ENCODE data around the gene RASA3.
A peak's percentile ranks its signal among the peaks of the same experiment; 100 is the strongest.

The RASA3 gene

DNA sequence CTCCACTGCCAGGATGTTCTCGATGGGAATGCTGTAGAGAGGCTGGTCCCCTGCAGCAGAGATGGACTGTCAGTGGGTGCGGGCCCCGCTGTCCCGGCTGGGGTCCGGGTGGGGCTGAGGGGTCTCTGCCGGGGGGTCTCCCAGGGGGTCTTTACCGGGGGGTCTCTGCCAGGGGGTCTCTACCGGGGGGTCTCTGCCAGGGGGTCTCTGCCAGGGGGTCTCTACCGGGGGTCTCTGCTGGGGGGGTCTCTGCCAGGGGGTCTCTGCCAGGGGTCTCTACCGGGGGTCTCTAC lies 132.9 kb downstream of the RASA3 start:
- no peak for DNase-seq (ENCODE audit: extremely low read depth, low read depth)
- TF ChIP-seq, protein P1, sequence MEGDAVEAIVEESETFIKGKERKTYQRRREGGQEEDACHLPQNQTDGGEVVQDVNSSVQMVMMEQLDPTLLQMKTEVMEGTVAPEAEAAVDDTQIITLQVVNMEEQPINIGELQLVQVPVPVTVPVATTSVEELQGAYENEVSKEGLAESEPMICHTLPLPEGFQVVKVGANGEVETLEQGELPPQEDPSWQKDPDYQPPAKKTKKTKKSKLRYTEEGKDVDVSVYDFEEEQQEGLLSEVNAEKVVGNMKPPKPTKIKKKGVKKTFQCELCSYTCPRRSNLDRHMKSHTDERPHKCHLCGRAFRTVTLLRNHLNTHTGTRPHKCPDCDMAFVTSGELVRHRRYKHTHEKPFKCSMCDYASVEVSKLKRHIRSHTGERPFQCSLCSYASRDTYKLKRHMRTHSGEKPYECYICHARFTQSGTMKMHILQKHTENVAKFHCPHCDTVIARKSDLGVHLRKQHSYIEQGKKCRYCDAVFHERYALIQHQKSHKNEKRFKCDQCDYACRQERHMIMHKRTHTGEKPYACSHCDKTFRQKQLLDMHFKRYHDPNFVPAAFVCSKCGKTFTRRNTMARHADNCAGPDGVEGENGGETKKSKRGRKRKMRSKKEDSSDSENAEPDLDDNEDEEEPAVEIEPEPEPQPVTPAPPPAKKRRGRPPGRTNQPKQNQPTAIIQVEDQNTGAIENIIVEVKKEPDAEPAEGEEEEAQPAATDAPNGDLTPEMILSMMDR (IDR thresholded peaks at IDR 0.05; ENCODE audit: low read depth, low read length): no peak

DNA sequence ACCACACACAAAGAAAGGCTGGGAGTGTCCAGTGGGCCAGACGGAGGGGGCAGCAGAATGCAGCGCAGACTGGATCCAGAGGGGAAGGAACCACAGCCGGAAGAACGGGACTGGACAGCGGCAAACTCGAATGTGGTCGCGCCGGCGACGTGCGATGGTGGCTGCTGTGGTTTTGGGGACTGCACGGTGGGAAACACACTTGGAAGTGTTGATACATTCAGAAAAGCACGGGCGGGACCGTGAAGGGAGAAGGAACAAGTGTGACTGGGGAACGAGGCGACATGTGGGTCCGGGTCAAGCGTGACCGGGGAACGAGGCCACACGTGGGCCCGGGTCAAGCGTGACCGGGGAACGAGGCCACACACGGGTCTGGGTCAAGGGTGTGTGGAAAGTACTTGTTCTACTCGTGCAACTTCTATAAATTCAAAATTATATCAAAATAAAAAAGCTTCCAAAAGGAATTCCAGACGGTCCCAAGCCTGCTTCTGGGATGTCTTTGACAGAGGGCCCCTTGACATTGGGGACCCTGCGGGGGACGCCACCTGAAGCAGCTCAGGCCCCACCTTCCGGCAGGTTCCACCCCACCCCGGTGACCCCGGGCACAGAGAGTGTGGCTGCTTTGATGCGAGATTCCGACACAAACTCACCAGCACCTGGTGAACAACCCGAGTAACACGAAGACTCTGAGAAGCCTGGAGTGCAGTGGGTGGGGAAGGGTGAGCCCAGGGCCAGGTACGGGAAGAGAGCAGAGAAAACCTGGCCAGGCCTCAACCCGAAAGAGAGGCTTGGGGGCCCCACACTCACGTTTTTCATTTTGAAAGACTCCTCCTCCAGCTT lies 133.4 kb downstream of the RASA3 start:
- TF ChIP-seq, protein P1 (IDR thresholded peaks at IDR 0.05; ENCODE audit: low read depth, low read length): no peak
- no peak for DNase-seq (ENCODE audit: extremely low read depth, low read depth)

DNA sequence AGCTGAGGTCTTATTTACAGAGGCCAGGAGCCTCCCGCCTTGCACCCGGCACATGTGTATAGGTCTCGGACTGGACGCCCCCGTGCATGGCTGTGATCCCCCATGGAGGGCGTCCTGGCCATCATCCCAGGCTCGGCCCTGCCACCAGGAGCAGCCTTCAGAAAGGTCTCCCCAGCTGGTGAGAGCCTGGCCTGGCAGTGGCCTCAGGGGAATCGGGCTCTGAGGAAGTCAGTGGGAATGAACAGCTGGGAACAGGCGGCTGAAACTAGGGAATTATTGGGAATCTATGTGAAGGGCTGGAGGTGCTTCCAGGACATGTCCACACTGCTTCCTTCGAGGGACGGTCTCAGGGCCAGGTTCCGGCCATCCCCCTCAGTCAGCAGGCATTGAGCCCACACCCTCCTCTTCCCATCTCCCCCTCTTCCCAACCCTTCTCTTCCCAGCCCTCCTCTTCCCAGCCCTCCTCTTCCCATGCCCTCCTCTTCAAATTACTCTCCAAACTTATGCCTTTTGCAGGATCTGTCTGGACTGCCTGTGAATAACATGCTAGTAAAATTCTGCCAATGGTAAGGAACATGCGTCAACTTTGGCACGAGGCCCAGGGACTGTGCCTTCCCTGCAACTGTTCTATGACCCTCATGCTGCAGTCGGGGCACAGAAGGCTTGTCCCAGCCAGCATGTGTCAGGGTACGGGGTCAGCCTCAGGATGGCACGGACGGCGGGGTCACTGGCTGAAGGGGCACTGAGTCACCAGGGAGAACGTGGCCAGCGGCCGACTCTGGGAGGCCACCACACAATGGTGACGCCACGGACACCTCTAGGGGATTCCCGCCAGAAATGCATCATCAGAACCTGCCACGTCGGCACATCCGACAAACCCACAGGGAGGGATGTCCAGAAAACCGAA lies 134.3 kb downstream of the RASA3 start:
- TF ChIP-seq, protein P1 (IDR thresholded peaks at IDR 0.05; ENCODE audit: low read depth, low read length): no peak
- DNase-seq (ENCODE audit: extremely low read depth, low read depth): peak; percentile 10

DNA sequence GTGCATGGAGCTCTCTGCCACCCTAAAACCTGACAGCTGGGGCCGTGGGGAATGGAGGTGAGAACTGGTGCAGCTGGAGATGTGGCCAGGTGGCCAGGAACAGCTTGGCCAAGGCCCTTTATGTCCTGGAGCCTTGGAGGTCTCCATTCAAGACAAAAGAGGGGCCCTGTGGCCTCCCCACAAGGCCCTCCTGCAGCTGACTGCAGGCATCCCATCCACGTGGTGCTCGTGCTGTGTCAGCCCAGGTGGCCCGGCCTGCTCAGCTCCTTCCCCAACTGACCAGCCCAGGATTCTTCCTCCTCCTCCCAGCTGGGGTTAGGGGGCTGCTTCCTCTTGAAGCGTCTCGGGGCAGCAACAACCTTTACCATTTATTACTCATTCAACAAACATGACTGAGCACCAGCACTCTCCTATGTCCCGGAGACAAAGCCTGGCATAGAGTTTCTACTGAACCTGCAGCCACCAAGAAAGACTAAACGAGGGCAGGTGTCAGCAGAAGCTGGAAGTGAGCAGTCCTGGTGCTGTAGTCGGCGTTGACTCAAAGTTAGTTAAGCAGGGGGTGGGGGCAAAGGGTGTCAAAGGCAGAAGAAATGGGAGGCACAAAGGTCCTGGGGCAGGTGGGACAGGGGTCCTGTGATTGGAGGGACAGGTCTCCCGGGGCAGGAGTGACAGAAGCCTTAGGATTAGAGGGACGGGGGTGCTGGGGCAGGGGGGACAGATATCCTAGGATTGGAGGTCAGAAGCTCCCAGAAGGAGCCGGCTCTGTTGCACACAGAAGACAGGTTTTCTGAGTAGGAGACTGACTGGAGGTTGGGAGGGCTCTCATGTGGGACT lies 135.3 kb downstream of the RASA3 start:
- no peak for DNase-seq (ENCODE audit: extremely low read depth, low read depth)
- TF ChIP-seq, protein P1 (IDR thresholded peaks at IDR 0.05; ENCODE audit: low read depth, low read length): no peak

DNA sequence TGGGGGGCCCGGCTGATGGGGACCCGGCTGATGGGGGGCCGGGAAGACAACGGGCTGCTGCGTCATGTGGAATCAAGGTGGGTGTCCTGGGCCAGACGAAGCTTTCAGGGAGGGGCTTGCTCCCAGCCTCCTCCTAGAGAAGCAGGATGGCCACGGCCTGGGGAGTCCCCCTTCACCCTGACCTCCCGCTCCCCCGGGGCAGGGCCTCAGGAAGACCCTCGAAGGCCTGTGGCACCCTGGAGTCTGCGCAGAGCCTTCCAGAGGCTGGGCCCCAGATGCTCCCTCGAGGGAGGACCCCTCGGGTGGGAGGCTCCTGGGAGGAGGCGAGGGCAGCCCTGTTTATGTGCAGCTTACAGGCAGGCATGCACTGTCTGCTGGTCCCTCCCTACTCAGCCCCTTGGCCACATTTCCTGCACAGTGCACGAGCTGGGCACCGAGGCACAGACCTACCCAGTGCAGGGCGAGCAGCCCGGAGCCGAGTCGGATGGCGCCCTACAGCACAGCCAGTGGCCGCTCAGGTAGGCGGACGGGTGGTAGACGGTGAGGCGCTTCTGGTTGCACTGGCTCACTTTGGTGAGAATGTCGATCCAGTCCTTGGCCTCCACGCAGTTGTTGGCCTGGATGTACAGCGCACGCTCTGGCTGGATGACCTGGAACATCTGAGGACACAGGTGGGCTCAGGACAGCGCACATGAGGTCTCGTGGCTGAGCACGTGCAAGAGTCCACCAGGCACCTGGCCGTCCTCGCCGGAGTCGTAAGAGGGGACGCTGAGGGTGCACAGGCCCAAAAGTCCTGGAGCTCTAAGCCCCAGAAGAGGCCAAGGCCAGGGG lies 136.1 kb downstream of the RASA3 start:
- no peak for DNase-seq (ENCODE audit: extremely low read depth, low read depth)
- TF ChIP-seq, protein P1 (IDR thresholded peaks at IDR 0.05; ENCODE audit: low read depth, low read length): no peak

DNA sequence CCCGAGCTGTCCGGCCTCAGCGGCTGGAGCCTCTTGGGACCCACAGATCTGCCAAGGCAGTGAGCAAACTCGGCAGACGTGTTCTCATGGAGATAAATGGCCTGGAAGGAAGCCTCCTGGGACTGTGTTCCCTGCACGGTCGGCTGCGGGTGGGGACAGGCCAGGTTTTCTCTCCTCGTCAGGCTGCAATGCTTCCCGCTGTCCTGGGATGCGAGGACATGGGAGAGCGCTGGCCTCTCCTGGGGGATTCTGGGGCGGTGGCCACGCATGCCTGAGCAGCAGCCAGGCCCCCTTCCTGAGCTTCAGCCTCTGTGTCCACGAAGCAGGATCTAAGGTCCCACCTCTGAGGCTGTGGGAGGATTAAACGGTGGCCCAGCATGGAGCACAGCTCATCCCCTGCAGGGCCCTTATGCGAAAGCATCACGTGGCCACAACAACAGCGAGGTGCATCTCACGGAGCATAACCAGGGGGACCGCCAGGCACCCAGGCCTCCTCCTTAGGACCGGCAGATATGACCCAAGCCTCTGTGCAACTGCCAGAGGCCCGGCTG lies 137.3 kb downstream of the RASA3 start:
- no peak for DNase-seq (ENCODE audit: extremely low read depth, low read depth)
- TF ChIP-seq, protein P1 (IDR thresholded peaks at IDR 0.05; ENCODE audit: low read depth, low read length): no peak

Measured in AG09319 (cell line).